CD4-positive, alpha-beta T cell (primary cell): ENCODE results near the gene RAPGEF5. TPM values are rescaled to one million over a fixed set of nuclear protein-coding genes. Genes with fewer than 3 reads are reported as not detected.

Source experiments
- ATAC-seq: fragments of 200-7000 bp; cut with Tn5 transposase; one replicate; pipeline ENCODE4 v1.10.0; 2022; ENCODE audit warnings: mild to moderate bottlenecking; ENCODE audit not compliant: poor library complexity
- CTCF ChIA-PET: fragments of 350-600 bp; sonication (Branson Sonifier 250); formaldehyde crosslinking; loops from one replicate; lab custom pipeline; 2021; ENCODE audit warnings: antibody characterized with exemption, inconsistent platforms; lab: Charles Lee
- POLR2A ChIA-PET: fragments of 350-600 bp; sonication (Branson Sonifier 250); formaldehyde crosslinking; loops from one replicate; lab custom pipeline; 2021; ENCODE audit warnings: antibody characterized with exemption, inconsistent platforms; lab: Charles Lee
- DNase-seq, 14 experiments: peaks; one replicate each; pipeline ENCODE4 v3.0.0-alpha.2; 2013 to 2020; ENCODE audit warnings: mixed read lengths in 2 of 14
- H3K27ac ChIP-seq, 2 donors: one replicate each; pipeline versions ENCODE4 v1.5.1 to v1.7.0; 2013; ENCODE audit warnings: low read length in 2 of 2, low read depth in 1 of 2, mild to moderate bottlenecking in 1 of 2
- H3K27me3 ChIP-seq, 2 experiments: 1 replicate in 1 of 2; 2 replicates in 1 of 2; pipeline versions ENCODE4 v1.6.1 to v1.7.0; 2013; ENCODE audit warnings: low read length in 2 of 2, control low read depth in 1 of 2, mild to moderate bottlenecking in 1 of 2, moderate library complexity in 1 of 2; ENCODE audit not compliant: insufficient read depth in 2 of 2, control insufficient read depth in 1 of 2
- H3K36me3 ChIP-seq: one replicate; pipeline ENCODE4 v1.6.1; 2013; ENCODE audit warnings: low read length, control low read depth; ENCODE audit not compliant: insufficient read depth
- H3K4me1 ChIP-seq: one replicate; pipeline ENCODE4 v1.6.1; 2013; ENCODE audit warnings: low read length, control low read depth; ENCODE audit not compliant: insufficient read depth
- H3K4me3 ChIP-seq: one replicate; pipeline ENCODE4 v1.5.1; 2013; ENCODE audit warnings: mild to moderate bottlenecking, low read length, moderate library complexity
- H3K9me3 ChIP-seq, 2 experiments: 1 replicate in 1 of 2; 2 replicates in 1 of 2; pipeline versions ENCODE4 v1.6.1 to v1.7.0; 2013; ENCODE audit warnings: low read length in 2 of 2, mild to moderate bottlenecking in 2 of 2, control low read depth in 1 of 2, moderate library complexity in 1 of 2; ENCODE audit not compliant: control insufficient read depth in 1 of 2, insufficient read depth in 1 of 2
- H3K27ac Mint-ChIP-seq: one replicate; pipeline ENCODE4 v1.8.0; 2020; ENCODE audit warnings: mixed read lengths
- H3K27me3 Mint-ChIP-seq: one replicate; pipeline ENCODE4 v1.8.0; 2021; ENCODE audit warnings: mixed read lengths
- H3K36me3 Mint-ChIP-seq: one replicate; pipeline ENCODE4 v1.8.0; 2021; ENCODE audit warnings: low read depth, mixed read lengths
- H3K4me1 Mint-ChIP-seq: one replicate; pipeline ENCODE4 v1.8.0; 2021; ENCODE audit warnings: low read depth, mixed read lengths
- H3K4me3 Mint-ChIP-seq: one replicate; pipeline ENCODE4 v1.8.0; 2020; ENCODE audit warnings: mild to moderate bottlenecking, mixed read lengths
- H3K9me3 Mint-ChIP-seq: one replicate; pipeline ENCODE4 v1.8.0; 2020; ENCODE audit warnings: mixed read lengths
- intact Hi-C, 2 experiments: fragments of 100-400 bp; cut with DNase I in 1 of 2; cut with micrococcal nuclease in 1 of 2; formaldehyde crosslinking; loops; one replicate each; pipeline versions ENCODE4 v1.15.1 to v1.9.0; 2023 to 2025; cut with DNase I, micrococcal nuclease
- polyA plus RNA-seq, 2 donors: library from polyadenylated mRNA; unstranded; fragments of 120-200 nt; gene quantifications; one replicate each; pipeline ENCODE4 v1.2.1, GENCODE V29; 2013
- total RNA-seq, 174 experiments: library from RNA in 2 of 174; stranded (reverse) in 2 of 174; gene quantifications; one replicate each; pipeline ENCODE4 v1.2.3 and lab custom pipeline; 2021 to 2026
- TF ChIP-seq, protein P1 (sequence below): fragments of 200-600 bp; IDR thresholded peaks from one replicate; pipeline ENCODE4 v1.8.0; 2022; ENCODE audit warnings: antibody characterized with exemption, mild to moderate bottlenecking

The RAPGEF5 gene
- total RNA-seq = under 1 TPM in 1 of 2 experiments, not detected in 1; 0.17 TPM
- polyA plus RNA-seq (2013, experiment 1 of 2) = 0.06 TPM
- polyA plus RNA-seq (2013, experiment 2 of 2) = 0.46 TPM
- 0 to 1.2 (median 0.16) reads per million in 172 experiments for total RNA-seq (lab: John Stamatoyannopoulos, UW)

- peaks cover 41% of the 10 kb centered on the region for H3K27me3 Mint-ChIP-seq
- H3K27me3 ChIP-seq = peaks cover 18 to 27% of the 10 kb centered on the region in 2 experiments
- H3K27ac Mint-ChIP-seq = no peak within 1 kb of the TSS
- no peak for DNase-seq
- H3K36me3 ChIP-seq = no peaks in the 10 kb centered on the region
- peak within 1 kb of the TSS; percentile 78 for H3K4me3 Mint-ChIP-seq
- H3K36me3 Mint-ChIP-seq = no peaks in the 10 kb centered on the region
- no peak within 1 kb of the TSS for H3K27ac ChIP-seq
- CTCF ChIA-PET = no interaction called here
- POLR2A ChIA-PET = no interaction called here
- peaks cover 4 to 8% of the 10 kb centered on the region in 2 experiments for H3K9me3 ChIP-seq
- no peak for ATAC-seq
- peaks cover 9% of the 10 kb centered on the region for H3K9me3 Mint-ChIP-seq
- H3K4me1 ChIP-seq = no peaks in the 10 kb centered on the region
- no peak within 1 kb of the TSS for H3K4me3 ChIP-seq
- TF ChIP-seq, protein P1, sequence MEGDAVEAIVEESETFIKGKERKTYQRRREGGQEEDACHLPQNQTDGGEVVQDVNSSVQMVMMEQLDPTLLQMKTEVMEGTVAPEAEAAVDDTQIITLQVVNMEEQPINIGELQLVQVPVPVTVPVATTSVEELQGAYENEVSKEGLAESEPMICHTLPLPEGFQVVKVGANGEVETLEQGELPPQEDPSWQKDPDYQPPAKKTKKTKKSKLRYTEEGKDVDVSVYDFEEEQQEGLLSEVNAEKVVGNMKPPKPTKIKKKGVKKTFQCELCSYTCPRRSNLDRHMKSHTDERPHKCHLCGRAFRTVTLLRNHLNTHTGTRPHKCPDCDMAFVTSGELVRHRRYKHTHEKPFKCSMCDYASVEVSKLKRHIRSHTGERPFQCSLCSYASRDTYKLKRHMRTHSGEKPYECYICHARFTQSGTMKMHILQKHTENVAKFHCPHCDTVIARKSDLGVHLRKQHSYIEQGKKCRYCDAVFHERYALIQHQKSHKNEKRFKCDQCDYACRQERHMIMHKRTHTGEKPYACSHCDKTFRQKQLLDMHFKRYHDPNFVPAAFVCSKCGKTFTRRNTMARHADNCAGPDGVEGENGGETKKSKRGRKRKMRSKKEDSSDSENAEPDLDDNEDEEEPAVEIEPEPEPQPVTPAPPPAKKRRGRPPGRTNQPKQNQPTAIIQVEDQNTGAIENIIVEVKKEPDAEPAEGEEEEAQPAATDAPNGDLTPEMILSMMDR = no peak
- H3K4me1 Mint-ChIP-seq = peaks cover 6% of the 10 kb centered on the region
- intact Hi-C loops = no loop called here
Observed at GRCh38 chr7:22356701-22357310, at the start of gene RAPGEF5. RAPGEF5 (minus strand) TSS chr7:22357154; CDS start chr7:22357060, 94 bp downstream.

DNA sequence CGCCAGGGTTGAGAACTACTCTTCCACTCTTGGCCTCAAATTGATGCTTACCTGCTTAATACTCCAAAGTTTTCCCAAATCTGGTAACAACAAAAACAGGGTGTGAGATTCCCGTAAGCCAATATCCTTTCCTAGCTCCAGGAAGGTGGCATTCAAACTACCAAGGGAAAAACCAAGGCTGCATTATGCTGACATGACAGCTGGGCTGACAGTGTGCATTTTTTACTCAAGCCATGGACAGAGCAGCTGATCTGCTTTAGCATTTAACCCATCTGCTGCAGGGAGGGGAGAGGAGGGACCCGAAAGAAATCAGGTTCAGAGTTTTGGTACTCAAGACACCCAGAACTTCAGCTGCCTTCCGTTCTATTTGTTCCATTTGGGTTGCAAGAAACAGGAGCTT lies 49.8 kb upstream of the RAPGEF5 start:
- no peaks in the 10 kb centered on the region for H3K9me3 Mint-ChIP-seq
- CTCF ChIA-PET = no interaction called here
- no peaks in the 10 kb centered on the region for H3K27me3 Mint-ChIP-seq
- Histone ChIP-seq H3K9me3 (no peaks in the 10 kb centered on the region), H3K4me1 (peaks cover 11% of the 10 kb centered on the region), H3K4me3 (no peak overlapping the region), H3K27me3 (no peaks in the 10 kb centered on the region), H3K36me3 (no peaks in the 10 kb centered on the region), H3K27ac (no peak overlapping the region)
- no peak overlapping the region for H3K4me3 Mint-ChIP-seq
- no peak overlapping the region for H3K27ac Mint-ChIP-seq
- peaks cover 13% of the 10 kb centered on the region for H3K4me1 Mint-ChIP-seq
- POLR2A ChIA-PET = no interaction called here
- intact Hi-C loops = no loop called here
- ATAC-seq (no peak), DNase-seq (no peak)
- no peaks in the 10 kb centered on the region for H3K36me3 Mint-ChIP-seq
- TF ChIP-seq, protein P1 = no peak

DNA sequence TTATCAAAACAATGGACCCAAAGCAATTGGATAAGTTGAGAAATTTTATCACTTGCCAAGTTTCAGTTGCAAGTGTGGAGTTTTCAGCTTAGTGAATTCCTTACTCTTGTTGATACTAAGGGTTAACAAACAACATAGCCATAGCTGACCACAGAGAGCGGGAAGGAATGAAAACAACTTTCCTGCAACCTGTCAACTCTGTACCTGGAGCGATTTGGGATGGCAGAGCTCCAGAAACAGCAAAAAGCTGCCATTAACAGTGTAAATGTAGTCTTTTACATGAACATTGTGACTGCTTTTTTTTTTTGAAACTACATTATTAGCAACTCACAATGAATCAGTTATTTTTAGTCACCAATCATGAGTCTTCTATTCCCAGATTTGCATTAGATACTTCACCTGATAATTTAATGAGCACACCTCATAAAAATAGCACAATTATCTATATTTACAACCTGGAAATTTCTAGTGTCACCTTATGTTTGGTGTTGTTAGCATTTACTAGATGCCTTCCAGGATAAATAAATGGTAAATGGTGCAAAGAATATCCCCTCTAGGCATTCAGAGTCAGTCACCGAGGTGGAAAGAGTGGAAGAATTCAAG lies 47.6 kb upstream of the RAPGEF5 start:
- Histone ChIP-seq H3K36me3 (no peaks in the 10 kb centered on the region), H3K4me3 (no peak overlapping the region), H3K9me3 (no peaks in the 10 kb centered on the region), H3K27ac (no peak overlapping the region), H3K27me3 (no peaks in the 10 kb centered on the region), H3K4me1 (peaks cover 11% of the 10 kb centered on the region)
- H3K36me3 Mint-ChIP-seq = no peaks in the 10 kb centered on the region
- no peak overlapping the region for H3K27ac Mint-ChIP-seq
- intact Hi-C loops = no loop called here
- no peak for DNase-seq
- CTCF ChIA-PET = no interaction called here
- TF ChIP-seq, protein P1 = no peak
- POLR2A ChIA-PET = no interaction called here
- H3K4me3 Mint-ChIP-seq = no peak overlapping the region
- H3K27me3 Mint-ChIP-seq = no peaks in the 10 kb centered on the region
- H3K9me3 Mint-ChIP-seq = no peaks in the 10 kb centered on the region
- peaks cover 13% of the 10 kb centered on the region for H3K4me1 Mint-ChIP-seq
- no peak for ATAC-seq
